BE2C (cell line): ENCODE results near the gene CYB561D2.

ENCODE experiments used
- DNase-seq: peaks from one replicate; pipeline ENCODE4 v3.0.0-alpha.2; 2020
- H3K27me3 ChIP-seq: fragments of 250-450 bp; sonication (Bioruptor Pico); 2 replicates; pipeline ENCODE4 v1.5.1; 2020; ENCODE audit warnings: mild to moderate bottlenecking
- H3K36me3 ChIP-seq: fragments of 250-450 bp; sonication (Bioruptor Pico); 2 replicates; pipeline ENCODE4 v1.5.1; 2020; ENCODE audit warnings: mild to moderate bottlenecking
- H3K4me1 ChIP-seq: fragments of 250-450 bp; sonication (Bioruptor Pico); 2 replicates; pipeline ENCODE4 v1.5.1; 2020
- H3K4me3 ChIP-seq: 2 replicates; pipeline ENCODE4 v1.5.1; 2011; ENCODE audit warnings: low read depth, low read length
- H3K9me3 ChIP-seq: fragments of 250-450 bp; sonication (Bioruptor Pico); 2 replicates; pipeline ENCODE4 v1.5.1; 2020
- TF ChIP-seq, protein P1 (sequence below): IDR thresholded peaks from 2 replicates; pipeline ENCODE4 v1.5.1; 2012; ENCODE audit warnings: mild to moderate bottlenecking, low read depth, low read length

The CYB561D2 gene

DNA sequence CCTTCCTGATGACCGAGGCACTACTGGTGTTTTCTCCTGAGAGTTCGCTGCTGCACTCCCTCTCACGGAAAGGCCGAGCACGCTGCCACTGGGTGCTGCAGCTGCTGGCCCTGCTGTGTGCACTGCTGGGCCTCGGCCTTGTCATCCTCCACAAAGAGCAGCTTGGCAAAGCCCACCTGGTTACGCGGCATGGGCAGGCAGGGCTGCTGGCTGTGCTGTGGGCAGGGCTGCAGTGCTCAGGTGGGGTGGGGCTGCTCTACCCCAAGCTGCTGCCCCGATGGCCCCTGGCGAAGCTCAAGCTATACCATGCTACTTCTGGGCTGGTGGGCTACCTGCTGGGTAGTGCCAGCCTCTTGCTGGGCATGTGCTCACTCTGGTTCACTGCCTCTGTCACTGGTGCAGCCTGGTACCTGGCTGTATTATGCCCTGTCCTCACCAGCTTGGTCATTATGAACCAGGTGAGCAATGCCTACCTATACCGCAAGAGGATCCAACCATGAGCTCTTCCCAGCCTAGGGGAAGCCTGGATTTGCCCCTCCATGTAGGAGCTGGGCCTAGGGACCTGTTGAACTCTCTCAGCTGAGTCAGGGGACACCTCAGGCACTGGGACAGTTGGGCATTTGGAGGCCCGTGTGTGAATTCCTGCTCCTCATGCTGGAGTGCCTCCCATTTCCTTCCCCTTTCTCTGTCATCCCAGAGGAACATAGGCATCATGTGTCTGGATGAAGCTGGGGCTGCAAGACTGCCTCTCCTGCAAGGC lies 2.8 kb downstream of the CYB561D2 start:
- Histone ChIP-seq H3K4me3 (no peak overlapping the region), H3K9me3 (no peaks in the 10 kb centered on the region), H3K4me1 (peaks cover 3% of the 10 kb centered on the region; the same call in 1 of the 2 replicates), H3K27me3 (no peaks in the 10 kb centered on the region), H3K36me3 (peaks cover 15% of the 10 kb centered on the region)
- DNase-seq: no peak
- TF ChIP-seq, protein P1, sequence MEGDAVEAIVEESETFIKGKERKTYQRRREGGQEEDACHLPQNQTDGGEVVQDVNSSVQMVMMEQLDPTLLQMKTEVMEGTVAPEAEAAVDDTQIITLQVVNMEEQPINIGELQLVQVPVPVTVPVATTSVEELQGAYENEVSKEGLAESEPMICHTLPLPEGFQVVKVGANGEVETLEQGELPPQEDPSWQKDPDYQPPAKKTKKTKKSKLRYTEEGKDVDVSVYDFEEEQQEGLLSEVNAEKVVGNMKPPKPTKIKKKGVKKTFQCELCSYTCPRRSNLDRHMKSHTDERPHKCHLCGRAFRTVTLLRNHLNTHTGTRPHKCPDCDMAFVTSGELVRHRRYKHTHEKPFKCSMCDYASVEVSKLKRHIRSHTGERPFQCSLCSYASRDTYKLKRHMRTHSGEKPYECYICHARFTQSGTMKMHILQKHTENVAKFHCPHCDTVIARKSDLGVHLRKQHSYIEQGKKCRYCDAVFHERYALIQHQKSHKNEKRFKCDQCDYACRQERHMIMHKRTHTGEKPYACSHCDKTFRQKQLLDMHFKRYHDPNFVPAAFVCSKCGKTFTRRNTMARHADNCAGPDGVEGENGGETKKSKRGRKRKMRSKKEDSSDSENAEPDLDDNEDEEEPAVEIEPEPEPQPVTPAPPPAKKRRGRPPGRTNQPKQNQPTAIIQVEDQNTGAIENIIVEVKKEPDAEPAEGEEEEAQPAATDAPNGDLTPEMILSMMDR: no peak

DNA sequence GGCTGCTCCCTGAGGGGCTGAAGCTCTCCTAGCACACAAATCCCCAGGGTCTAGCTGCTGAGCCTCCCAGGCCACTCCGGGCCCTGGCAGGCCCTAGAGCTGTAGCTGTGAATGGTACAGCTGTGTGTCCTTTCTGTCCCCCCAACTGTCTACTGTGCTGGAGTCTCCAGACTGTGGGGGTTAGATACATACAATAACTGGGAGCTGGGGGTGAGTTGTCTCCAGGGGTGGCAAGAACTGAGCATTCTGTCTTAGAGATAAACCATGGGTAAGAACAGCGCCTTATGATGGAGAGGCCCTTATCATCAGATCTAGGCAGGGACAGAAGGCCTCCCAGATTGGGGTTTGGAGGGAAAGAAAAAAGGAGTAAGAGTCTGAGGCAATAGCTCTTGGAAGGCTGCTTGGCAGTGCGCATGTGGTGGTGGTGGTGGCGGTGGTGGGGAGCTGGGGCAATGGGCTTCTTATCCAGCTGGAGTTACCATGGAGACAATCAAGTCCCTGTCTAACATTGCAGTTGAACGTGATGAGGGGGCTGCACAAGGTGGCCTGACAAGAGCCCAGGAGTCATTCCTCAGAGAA lies 3.6 kb downstream of the CYB561D2 start:
- peaks cover 14% of the 10 kb centered on the region for H3K36me3 ChIP-seq
- no peaks in the 10 kb centered on the region for H3K27me3 ChIP-seq
- TF ChIP-seq, protein P1: no peak
- peaks cover 3% of the 10 kb centered on the region; the same call in 1 of the 2 replicates for H3K4me1 ChIP-seq
- no peak for DNase-seq
- no peak overlapping the region for H3K4me3 ChIP-seq
- H3K9me3 ChIP-seq: no peaks in the 10 kb centered on the region

DNA sequence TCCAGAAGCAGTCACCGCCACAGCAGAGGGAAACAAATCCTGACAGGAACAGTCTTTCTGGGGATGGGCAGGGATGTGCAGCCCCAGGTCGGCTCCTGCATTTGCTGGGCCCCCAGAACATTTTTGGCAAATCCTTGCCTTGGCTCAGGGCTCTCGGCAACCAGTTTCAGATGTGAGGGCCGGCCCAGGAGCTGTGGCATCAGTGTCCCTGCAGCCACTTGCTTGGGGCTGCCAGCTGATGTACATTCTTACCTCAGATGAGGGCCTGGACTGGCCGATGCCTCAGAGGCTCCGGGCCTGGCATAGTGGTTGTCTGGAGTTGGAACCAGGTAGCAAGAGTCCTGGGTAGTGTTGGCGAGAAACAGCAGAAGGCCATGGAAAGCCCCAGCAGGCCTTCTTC lies 4.2 kb downstream of the CYB561D2 start:
- Histone ChIP-seq H3K4me3 (no peak overlapping the region), H3K9me3 (no peaks in the 10 kb centered on the region), H3K4me1 (peaks cover 3% of the 10 kb centered on the region; the same call in 1 of the 2 replicates), H3K27me3 (no peaks in the 10 kb centered on the region), H3K36me3 (peaks cover 14% of the 10 kb centered on the region)
- TF ChIP-seq, protein P1: no peak
- DNase-seq: no peak

DNA sequence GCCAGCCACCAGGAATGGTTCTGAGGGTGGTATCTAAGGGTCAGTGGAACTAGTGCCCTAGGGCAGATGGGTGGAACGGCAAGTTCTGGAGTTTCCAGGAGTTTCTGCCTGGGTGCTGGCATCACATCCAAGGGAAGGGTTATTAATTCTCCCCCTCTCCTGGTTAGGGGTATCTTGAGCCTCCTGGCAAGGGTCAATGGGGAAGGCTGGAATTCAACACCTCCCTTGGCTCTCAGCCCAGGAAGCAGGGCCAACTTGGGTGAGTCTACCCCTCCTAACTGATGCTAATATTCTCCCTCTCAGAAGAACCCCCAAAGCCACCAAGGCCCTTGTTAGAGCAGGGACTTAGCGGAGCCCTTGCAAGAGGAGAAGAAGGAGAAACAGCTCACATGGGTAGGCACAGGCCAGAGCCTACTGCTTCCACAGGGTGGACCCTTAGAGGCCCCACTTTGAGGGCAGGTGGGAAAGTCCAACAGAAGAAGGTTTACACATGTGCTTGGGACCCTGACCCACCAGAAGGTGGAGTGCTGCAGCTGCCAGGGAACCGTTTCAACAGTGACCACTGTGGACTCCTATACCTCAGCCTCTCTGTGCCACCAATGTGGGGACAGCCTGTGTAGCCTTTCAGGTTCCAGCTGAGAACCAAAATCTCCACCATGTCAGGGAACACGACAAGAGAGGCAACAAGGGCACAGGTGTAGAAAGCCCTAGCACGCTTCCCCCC lies 5.3 kb downstream of the CYB561D2 start:
- peak; percentile 36 for DNase-seq
- TF ChIP-seq, protein P1: peak; percentile 44
- Histone ChIP-seq H3K9me3 (no peaks in the 10 kb centered on the region), H3K4me1 (peaks cover 3% of the 10 kb centered on the region; the same call in 1 of the 2 replicates), H3K36me3 (peaks cover 14% of the 10 kb centered on the region), H3K4me3 (peak overlapping the region; percentile 78), H3K27me3 (no peaks in the 10 kb centered on the region)

DNA sequence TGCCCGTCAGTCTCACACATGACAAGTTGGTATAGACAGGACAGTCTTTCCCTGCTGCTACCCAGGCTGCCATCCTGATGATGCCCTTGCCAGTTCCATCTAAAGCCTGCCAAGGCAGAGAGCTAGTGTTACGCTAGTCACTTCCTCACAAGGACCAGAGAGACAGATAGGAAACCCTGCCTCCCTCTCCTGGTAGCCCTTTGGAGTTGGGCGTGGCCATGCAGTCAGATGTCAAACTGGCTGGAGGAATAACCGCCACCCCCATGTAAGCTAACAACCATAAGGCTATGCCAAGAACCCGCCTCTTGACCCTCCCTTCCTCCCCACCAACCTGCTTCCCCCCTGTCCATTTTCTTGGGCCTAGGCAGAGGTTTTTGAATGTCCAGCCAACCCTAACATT lies 5.9 kb downstream of the CYB561D2 start:
- H3K27me3 ChIP-seq: no peaks in the 10 kb centered on the region
- no peaks in the 10 kb centered on the region for H3K4me1 ChIP-seq
- no peak for DNase-seq
- TF ChIP-seq, protein P1: no peak
- peak overlapping the region; percentile 78 for H3K4me3 ChIP-seq
- H3K9me3 ChIP-seq: no peaks in the 10 kb centered on the region
- peaks cover 14% of the 10 kb centered on the region for H3K36me3 ChIP-seq
